ENCODE data around the gene GPR26.

The GPR26 gene

GRCh38 chr10:123666318-123667236 lies at the start of gene GPR26:
Gene GPR26, plus strand, starts transcription at chr10:123666355. Its CDS starts 53 bp downstream, at chr10:123666408.
- no peak for DNase-seq (ENCODE audit: low spot score)

- no peak for DNase-seq (ENCODE audit: low spot score)
These were observed 47.9 kb upstream of the GPR26 start for GRCh38 chr10:123618224-123618623.

DNA sequence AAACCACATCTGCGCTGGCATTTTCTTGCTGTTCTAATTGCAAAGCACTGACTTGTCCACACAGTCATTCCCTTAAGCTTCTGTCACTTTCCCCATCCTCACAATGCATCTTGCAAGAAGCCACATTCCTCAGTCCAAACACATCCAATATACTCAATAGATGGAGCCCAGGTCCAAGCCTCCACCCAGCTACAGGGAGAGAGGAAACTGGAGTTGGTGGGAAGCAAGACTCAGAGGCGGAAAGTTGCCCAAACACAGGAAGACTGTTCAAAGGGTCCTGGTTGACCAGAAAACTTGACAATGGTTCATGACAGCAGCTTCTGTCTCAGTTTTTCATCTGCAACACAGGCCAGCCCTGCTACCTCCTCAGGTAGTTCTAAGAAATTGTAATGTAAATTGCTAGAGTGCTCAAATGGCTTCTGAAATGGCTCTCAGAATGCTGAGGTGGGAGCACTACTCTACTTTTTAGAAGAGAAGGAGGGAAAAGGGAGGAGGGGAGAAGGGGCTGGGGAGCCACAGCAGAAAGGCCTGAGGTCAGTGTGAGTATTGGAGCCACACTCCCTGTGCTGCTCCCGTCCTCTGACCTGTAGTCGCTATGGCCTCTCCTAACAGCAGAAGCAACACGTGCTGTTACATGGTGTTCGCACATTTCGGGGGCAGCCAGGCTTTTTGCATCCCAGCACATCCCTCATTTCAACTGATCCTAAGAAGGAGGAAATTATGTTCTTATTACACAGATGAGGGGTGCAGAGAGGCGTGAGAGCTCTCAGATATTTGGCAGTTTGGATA lies 46.9 kb upstream of the GPR26 start:
- DNase-seq (ENCODE audit: low spot score), result no peak

DNA sequence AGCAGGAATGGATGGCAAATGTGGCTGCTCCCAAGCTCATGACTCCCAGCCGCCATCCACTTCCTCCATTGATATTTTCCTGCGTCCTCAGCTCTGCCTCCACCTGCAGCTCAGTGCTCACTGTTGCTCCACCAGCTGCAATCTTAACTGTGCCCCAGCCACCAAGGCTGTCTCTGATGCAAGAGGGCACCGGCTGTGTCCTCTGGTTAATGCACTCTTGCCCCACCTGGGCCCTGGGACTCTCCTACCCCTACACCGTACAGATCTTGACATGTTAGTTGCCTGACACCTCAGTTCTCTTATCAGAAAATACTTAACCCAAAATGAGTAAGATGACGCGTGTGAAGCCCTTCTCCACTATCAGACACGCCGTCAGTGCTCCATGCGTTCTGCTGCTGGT lies 45.5 kb upstream of the GPR26 start:
- no peak for DNase-seq (ENCODE audit: low spot score)

DNA sequence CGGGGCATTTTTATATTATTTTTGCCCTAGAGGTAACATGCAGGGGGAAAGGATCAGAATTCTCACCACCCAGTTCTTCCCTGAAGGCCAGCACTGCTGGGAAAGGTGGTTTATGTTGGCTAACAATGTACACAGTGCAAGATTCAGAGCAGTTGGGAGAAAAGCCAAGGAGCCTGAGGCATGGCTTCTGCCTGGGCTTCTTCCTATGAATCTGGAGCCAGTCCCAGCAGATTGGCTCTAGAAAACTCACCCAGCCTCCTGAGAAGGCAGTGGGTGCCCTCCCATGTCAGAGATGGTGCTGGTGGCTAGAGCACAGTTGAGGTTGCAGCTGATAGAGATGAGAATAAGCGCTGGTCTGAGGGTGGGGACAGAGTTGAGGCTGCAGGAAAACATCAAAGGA lies 44.7 kb upstream of the GPR26 start:
- no peak for DNase-seq (ENCODE audit: low spot score)

GRCh38 chr10:123621916-123622315 lies 44.2 kb upstream of the GPR26 start:
- DNase-seq (ENCODE audit: low spot score), result no peak

GRCh38 chr10:123622381-123622780 lies 43.8 kb upstream of the GPR26 start:
- DNase-seq (ENCODE audit: low spot score), result no peak

GRCh38 chr10:123624086-123624485 lies 42.1 kb upstream of the GPR26 start:
- no peak for DNase-seq (ENCODE audit: low spot score)

DNA sequence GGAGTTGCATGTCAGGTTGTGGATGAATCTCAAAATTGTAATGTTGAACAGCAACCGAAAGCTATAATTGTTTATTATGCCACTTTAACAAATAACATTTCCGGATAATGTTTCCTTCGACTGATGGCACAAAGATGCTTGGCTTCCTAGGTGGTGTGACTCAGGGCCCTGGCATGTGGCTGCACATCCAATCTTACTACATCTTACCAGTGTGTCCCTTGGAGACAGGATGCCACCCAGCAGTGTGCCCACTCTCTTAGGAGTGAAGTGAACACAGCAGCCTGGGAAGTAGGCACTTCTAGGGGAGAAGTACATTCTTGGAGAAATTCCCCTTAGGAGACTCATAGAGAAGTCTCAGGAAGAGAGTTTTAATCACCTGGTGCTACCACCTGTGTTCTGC lies 33.0 kb upstream of the GPR26 start:
- DNase-seq (ENCODE audit: low spot score), result no peak

DNA sequence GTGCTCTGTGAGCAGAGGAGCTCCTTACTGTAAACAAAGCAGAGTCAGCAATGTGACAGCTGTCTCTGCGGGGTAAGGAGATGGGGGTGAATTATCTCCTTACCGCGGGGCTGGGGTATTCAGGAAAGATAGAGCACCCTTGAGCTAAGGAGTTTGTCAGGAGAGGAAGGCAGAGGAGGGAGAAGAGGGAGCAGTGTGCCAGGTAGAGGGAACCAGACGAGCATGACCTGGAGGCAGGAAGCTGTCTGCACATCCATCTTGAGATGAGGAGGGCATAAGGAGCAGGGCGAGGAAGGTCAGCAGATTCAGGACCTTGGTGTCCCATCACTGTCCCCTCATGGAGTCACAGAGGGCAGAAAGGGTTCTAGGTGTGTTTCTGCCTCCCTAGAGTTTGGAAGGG lies 32.5 kb upstream of the GPR26 start:
- DNase-seq (ENCODE audit: low spot score), result no peak

DNA sequence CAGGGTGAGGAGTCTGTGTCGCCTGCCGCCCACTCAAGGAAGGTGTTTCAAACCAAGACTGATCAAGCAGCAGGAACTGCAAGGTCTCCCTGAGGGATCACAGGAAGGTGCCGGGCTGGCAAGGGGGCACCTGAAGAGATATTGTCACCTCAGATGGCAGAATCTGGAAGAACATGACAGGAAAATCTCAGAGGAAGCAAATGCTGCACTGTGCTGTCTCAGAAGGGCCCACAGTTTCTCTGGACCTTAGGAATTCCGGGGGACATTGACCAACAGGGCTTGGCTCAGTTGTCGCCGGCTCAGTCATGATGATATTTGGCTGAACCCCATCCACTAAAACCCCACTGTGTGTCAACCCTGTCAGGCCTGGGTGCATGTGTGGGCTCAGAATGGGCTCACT lies 31.9 kb upstream of the GPR26 start:
- no peak for DNase-seq (ENCODE audit: low spot score)

GRCh38 chr10:123635131-123635530 lies 31.0 kb upstream of the GPR26 start:
- DNase-seq (ENCODE audit: low spot score), result no peak

DNA sequence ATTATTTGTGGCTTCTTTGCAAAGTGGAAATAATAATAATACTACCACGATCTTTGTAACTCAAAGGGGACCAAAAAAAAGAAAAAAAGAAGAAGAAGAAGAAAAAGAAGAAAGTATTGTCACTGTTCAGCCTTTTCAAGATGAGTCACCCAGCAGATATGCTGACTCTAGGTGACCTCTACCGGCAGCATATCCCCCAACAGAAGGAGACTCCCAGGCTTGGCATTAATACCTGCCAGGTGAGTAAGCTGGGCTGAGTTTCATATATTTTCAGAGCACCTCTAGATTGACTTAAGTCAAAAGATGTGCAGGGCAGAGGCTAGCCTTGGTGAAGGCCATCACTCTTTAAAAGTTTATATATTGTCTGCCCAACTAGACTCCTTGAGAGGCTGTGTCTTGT lies 30.4 kb upstream of the GPR26 start:
- DNase-seq (ENCODE audit: low spot score), result no peak

GRCh38 chr10:123636598-123637325 lies 29.4 kb upstream of the GPR26 start:
- no peak for DNase-seq (ENCODE audit: low spot score)

GRCh38 chr10:123637326-123637880 lies 28.8 kb upstream of the GPR26 start:
- DNase-seq (ENCODE audit: low spot score), result no peak

GRCh38 chr10:123639131-123639530 lies 27.0 kb upstream of the GPR26 start:
- DNase-seq (ENCODE audit: low spot score), result no peak

DNA sequence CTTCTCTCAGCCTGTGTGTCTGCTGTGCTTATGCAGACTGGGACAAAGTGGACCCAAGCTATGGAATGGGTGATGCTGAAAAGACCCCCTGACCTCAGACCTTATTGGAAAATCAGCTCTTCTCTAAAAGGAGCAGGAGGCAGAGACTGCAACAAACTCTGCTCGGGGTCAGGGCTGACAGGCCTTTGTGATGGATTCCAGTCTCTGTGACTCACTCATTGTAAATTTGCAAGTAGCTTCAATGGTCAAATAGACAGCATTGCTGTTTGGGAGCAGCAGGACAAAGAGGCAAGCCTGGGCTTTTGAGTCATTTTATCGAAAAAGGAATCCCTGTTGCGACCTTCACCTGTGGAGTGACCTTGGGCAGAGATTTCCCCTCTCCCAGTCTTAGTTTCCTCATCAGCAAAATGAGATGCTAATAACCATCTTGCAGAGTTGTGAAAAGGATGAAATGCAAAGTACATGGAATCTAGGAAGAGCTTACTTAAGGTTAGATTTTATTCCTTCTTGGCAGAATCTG lies 26.1 kb upstream of the GPR26 start:
- no peak for DNase-seq (ENCODE audit: low spot score)

DNA sequence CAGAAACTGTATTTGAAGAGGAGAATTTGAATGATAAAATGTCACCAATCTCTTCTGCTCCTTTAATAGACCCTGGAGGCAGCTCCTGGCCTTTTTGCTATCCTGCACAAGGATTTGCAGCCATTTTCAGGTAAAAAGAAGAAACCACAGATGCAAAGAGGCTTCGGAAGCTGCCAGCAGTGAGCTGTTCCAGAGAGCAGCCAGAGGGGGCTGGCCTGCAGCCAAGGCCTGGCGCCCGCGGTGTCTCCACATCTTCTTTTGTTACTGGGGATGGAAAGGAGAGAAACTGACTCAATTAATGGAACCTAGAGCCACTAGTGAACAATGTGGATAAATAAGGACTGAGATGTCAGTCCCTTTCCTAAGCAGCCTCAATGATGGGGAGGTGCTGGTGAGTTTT lies 23.9 kb upstream of the GPR26 start:
- no peak for DNase-seq (ENCODE audit: low spot score)

DNA sequence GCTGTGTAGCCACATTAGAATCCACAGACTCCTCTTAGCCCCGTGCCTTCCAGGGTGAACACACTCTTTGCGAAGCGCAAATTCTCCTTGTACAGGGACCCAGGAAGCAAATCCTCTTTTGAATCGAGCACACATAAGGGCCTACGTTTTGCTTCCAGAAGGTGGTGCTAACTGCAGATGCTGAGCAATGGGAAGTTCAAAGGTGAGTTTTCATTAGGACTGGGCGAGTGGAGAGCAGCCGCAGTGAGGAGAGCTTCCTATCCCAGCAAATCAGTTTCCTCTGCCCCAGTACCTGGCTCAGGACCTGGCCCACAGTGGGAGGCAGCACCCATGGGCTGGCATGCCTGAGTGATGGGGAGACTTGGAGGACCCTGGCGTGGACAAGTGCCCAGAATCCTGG lies 23.5 kb upstream of the GPR26 start:
- DNase-seq (ENCODE audit: low spot score), result no peak

DNA sequence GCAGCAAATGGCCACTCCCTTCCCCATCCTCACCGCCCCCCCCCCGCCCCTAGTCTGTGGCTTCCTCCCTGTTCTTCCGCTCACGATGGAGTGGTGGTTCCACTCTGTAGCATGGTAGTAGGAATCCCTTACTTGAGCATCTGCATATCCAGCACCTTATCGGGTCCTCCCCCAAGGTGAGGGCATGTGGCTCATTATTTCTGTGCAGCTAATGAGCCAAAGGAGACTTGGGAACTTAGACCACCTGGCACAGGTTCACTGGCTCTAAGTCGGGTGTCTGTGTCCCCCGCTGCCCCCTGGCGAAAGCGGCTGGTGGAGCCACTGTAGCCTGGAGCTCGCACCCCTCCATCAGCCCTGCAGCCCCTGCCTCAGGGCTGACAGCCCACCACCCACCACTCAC lies 22.8 kb upstream of the GPR26 start:
- DNase-seq (ENCODE audit: low spot score), result no peak

DNA sequence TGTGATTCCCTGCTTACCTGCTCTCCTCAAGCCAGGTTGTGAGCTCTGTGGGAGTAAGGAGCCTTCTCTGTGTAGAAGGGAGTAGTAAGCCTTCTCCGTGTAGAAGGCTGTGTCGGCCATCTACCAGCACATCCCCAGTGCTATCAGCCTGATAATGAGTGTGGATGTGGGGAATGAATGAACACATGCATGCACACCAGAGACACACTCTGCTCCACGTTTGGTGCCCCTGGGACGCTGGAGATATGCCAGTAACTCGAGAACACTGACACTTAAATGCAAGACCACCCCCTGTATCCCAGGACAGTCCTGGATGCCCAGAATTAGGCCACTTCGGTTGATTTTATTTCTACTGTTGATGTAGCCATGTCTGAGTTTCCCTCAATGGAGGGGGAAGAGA lies 21.1 kb upstream of the GPR26 start:
- no peak for DNase-seq (ENCODE audit: low spot score)

DNA sequence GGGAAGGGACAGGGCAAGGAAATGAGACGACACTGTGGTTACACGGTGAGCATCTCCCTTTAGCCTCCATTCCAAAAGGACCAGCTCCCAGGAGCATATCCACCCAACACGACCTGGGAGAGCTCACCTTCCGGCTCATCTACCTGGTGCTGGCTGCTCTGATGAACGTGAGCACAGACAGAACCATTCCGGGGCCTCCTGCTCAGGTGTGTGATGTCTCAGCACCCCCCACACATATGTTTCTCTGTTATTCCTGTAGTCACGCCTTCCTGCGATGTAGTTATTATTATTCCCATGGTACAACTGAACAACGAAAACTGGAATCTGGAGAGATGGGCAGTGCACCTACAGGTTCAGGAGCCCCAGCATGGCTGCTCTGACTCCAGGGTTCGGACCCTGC lies 20.5 kb upstream of the GPR26 start:
- DNase-seq (ENCODE audit: low spot score), result no peak
